Activated CD4-positive, alpha-beta T cell treated with anti-CD3 and anti-CD28 coated beads for 24 hours (primary cell): ENCODE results near the gene PHOSPHO1.

Source experiments
- DNase-seq, 2 donors: peaks; one replicate each; pipeline ENCODE4 v3.0.0-alpha.2; 2020; ENCODE audit warnings: low read depth in 2 of 2

The PHOSPHO1 gene

GRCh38 chr17:49218941-49219913 is 11.4 kb downstream of the PHOSPHO1 start:
- no peak for DNase-seq

DNA sequence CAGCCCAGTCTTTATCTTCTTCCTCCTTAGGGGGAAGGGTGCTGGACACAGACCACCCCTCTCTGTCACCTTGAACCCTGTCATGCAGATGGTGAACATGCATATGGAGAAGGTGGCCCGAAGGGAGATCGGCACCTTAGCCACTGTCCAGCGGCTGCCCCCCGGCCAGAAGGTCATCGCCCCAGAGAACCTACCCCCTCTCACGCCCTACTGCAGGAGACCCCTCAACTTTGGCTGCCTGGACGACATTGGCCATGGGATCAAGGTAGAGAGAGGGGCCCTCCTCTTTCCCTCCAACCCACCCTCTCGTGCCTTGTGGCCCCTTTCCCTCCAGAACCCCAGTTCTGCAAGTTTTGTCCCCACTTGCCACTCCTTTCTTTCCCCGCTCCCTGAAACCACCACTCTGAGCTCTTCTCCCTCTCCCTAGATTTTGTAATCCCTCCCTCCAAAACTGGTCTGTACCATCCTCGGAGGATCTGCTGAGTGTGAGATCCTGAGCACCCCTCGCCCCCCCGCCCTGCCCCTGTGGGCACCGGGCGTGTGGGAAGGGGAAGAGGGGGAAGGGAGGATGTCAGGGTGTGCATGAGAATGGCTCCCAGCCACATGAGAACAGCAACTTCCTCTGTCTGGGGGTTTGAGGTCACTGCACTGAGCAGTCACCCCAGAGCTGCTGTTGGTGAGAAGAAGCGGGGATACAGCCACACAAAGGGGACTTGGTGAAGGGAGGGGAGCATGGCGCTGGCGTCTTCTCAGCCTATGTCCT is 12.8 kb downstream of the PHOSPHO1 start:
- DNase-seq: no peak

- DNase-seq: no peak
These were observed 13.5 kb downstream of the PHOSPHO1 start for GRCh38 chr17:49216953-49217650.

DNA sequence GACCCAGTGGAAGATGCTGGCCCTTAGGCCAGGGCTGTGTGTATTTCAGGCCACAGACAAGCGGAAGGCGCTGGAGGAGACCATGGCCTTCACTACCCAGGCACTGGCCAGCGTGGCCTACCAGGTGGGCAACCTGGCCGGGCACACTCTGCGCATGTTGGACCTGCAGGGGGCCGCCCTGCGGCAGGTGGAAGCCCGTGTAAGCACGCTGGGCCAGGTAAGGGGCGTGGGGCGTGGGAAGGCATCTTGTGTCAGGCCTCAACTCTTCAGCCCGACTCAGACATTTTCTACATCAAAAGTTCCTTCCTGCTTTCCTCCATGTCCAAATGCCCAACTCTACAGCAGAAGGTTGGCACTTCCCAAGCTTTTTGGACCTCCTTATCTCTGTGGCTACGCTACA is 14.1 kb downstream of the PHOSPHO1 start:
- DNase-seq: no peak

DNA sequence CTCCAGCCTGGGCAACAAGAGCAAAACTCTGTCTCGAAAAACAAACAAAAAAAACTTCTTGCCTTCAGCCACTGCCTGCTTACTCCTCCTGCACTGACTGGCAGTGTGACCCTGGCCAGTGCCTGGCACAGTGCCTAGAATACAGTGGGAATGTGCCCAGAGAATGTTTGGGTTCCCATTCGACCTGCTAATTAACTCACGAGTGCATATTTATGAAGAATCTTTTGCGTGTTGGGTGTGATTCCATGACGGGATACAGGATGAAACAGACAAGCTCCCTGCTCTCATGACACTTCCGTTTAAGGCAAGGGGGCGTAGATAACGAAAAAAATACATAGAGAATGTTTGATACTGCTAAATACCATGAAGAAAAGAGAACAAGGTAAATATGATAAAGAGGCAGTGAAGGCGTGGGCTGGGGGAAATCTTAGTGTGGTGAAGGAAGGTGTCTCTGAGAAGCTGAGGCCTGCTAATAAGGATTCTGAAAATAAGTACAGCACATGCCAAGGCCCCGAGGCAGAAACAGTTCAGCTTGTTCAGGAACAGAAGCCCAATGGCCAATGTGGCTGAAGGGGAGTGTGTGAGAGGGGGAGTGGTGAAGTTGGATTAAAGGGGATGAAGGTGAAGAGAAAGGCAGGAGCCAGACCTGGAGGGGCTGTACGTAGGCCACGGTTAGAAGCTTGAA is 15.8 kb downstream of the PHOSPHO1 start:
- no peak for DNase-seq

DNA sequence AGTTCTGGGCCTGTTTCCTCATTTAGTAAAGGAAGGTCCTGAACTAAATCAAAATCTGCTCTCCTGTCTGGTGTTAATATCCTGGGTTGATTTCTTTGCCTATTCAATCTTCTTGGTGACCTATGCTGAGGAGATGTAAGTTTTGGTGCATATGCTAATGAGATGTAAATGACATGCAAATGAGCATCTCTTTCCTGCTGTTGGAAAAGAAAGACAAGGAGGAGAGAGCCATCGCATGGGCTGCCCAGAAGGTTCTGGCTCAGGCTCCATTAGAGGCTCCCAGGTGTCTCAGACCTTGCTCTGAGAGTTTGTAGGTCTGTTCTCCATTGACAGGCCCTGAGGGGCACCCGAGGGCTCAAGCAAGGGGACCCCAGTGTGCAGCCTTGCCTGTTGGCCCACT is 16.7 kb downstream of the PHOSPHO1 start:
- no peak for DNase-seq

- DNase-seq: no peak
These were observed 17.2 kb downstream of the PHOSPHO1 start for GRCh38 chr17:49213399-49213798.

DNA sequence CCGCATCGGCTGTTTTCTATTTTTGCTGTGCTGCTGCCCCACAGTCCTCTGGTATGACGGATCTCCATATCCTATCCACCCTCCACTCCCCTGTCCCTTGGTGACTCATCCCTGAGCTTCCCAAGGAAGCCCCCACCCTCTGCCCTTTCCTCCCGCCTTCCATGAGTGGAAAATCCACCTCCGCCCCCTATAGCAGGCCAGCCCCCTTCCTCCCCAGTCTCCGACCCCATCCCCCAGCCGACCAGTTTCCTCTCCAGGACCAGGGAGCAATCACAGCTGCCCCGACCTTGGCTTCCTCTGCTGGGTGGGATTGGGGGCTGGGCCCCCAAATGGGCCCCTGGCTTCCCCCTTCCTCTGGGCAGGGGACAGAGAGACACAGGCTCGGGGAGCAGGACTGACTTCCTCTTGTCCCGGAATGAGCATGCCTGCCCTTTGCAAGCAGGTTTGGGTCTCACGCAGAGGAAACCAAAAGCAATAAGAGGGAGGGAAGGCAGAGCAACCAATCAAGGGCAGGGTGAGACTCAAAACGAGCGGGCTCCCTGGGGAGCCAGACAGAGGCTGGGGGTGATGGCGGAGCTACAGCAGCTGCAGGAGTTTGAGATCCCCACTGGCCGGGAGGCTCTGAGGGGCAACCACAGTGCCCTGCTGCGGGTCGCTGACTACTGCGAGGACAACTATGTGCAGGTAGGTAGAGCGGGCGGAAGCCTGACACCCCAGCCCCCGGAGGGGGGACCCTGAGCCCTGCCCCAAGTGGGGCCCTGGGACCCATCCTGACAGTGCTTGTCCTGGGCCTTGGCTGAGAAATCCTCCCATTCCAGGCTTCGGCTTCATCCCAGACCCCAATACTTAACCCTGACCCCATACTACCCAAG is 20.2 kb downstream of the PHOSPHO1 start, which contains the start of the genes ABI3 and GNGT2:
TSS of gene ABI3 (plus strand) at position 550 of the 872 bp plus-strand sequence. CDS start at position 568, 18 bp downstream.
TSS of gene GNGT2 (minus strand) at position 417 of the 872 bp plus-strand sequence. CDS start 3,152 bp downstream, outside the sequence.
- DNase-seq: peak; percentile 46 to 57

DNA sequence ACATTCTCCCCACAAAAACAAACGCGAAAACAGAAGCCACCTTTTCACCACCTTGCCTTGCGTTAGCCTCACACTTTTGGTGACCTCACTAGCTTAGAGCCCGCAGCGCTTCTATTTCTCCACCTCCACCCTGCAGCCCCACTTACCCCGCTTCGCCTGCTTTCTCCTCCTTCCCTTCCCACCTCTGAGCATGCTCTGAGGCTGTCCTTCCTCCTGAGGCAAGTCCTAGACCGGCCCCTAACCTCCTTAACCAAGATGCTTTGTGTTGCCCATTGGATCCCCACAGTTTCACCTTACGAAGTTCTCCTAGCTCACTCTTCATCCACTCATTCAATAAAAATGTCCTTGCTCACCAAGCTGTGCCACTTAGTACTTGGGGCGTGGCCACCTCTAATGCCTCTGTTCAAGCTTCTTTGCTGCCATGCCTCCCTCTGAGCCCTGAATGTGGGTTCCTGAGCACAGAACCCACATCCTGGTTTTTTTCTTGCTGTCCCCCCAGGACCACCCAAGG is 21.5 kb downstream of the PHOSPHO1 start:
- DNase-seq: no peak

DNA sequence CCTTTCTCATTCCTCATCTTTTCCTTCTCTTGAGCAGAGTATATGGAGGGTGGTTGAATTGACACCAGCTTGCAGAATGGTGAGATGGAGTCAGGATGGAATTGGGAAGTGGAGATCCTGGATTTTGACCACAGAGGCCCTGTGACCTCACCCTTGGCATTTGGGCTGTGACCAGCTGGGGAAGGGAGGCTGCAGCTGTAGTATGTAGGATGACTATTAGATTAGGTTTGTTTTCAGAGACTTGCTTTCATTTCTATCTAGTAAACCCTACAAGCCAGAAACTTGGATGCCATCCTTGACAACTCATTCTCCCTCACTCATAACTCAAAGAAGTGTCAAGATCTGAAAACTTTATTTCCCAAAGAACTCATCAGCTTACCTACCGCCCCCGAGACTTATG is 26.1 kb downstream of the PHOSPHO1 start:
- DNase-seq: no peak

GRCh38 chr17:49203796-49204195 is 26.8 kb downstream of the PHOSPHO1 start:
- no peak for DNase-seq

DNA sequence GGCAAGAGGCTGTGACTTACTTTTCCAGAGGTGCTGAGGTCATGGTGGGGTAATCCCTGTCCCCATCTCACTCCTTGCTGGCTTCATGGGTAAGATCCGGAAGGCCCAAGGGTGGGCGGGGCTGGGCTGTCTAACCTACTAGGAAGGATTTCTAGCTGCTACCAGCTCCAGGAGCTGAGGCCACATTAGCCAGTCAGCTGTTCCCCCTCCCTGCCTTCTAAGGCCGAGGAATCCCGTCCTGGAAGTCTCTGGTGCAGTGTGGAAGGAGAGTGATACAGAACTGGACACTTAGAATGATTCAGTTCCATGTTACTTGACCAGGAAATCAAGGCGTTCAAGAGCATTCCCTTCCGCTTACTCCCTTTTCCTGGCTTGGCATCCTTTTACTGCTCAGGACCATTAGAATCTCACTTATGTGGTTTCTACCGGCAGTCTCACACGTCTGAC is 29.1 kb downstream of the PHOSPHO1 start:
- no peak for DNase-seq

DNA sequence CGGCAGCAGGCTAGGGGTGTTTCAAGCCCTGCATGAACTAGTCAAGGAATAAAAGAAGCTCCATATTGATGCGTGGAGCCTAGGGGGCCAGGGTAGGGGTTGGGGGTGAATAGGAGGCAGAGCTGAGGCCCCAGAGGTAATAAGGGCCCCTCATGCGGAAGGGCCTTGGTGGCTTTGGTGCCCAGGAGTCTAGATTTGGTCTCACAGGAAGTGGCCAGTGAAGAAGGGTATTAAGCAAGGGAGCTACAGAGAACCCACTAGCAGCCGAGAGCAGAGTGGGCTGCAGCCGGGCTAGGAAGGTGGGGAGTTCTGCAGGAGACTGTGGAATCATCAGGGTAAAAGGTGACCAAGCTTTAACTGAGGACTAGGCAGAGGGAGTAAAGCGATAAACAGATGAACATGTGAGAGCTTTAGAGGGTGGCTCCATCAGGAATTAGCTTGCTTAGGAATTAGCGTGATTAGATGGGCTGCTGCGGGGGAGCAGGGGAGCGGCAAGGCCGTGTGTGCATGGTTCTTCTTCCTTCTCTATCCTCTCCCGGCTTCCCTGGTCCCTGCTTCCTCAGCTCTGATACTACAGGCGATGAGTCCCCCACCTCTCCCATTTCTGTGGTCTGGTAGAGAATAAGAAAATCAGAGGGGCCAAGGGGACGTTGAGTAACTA is 30.0 kb downstream of the PHOSPHO1 start:
- no peak for DNase-seq

DNA sequence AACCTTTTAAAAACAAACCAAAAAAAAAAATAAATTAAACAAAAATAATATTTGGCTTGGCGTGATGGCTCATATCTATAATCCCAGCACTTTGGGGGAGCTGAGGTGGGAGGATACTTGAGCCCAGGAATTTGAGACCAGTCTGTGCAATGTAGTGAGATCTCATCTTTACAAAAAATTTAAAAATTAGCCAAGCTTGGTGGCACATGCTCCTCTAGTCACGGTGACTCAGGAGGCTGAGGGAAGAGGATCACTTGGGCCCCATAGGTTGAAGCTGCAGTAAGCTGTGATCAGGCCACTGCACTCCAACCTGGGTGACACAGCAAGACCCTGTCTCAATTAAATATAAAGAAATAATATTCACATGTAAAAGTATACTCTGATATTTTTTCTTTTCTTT is 32.4 kb downstream of the PHOSPHO1 start:
- DNase-seq: no peak

DNA sequence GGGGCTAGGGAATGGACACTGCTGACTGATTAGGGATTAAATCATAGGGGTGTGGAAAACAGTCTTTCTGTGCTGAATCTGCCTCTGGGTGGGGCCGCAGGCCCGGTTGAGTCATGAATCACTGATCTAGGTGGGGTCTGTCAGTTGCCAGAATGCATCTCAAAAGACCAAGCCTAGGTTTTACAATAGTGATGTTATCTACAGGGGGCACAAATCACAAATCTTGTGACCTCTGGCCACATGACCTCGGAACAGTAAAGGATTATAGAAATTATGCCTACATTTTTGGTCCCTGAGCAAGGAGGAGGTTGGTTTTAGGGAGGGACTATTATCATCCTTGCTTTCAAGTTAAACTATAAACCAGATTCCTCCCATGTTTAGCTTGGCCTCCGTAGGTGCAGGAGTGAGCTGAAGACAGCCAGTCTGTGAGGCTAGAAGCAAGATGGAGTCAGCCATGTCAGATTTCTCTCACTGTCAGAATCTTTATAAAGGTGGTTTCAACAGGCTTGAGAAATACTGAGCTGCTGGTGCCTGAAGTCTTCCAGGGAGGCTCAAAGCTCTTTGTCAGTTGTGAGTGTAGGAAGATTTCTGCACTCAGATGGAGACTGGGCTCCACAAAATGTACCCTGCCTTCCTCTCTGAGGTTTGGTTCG is 33.1 kb downstream of the PHOSPHO1 start:
- DNase-seq: no peak

DNA sequence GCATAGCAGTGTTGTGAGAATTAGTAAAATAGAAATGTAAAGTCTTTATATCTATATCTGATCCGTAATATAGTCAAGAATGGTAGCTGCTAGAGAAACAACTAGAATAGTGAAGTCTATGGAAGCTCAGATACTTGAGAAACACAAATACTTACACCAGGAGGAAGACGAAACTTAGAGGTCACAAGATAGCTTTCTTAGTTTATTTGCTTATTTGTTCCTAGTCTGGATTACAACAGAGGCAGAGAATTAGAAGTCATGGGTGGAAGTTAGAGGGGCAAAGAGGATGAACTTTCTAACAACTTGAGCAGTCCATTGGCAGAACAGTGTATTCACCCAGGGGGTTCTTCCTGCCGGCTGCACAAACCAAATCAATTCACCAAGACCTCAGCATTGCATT is 34.1 kb downstream of the PHOSPHO1 start:
- DNase-seq: no peak

GRCh38 chr17:49195751-49196150 is 34.8 kb downstream of the PHOSPHO1 start:
- no peak for DNase-seq

GRCh38 chr17:49194297-49194607 is 36.3 kb downstream of the PHOSPHO1 start:
- no peak for DNase-seq
